HL-60 (cell line): ENCODE data around the gene NDRG4.

Source experiments
- DNase-seq, 2 experiments: peaks; one replicate each; pipeline ENCODE4 v3.0.0-alpha.2; 2010 to 2020; ENCODE audit warnings: low read depth in 1 of 2, low spot score in 1 of 2
- H3K27ac ChIP-seq: fragments of 250-450 bp; sonication (Bioruptor Pico); replicated peaks from 2 replicates; pipeline ENCODE4 v1.5.1; 2020; ENCODE audit warnings: mild to moderate bottlenecking, moderate library complexity
- H3K27me3 ChIP-seq: fragments of 250-450 bp; sonication (Bioruptor Pico); 2 replicates; pipeline ENCODE4 v1.5.1; 2021; ENCODE audit warnings: mild to moderate bottlenecking, moderate library complexity; ENCODE audit not compliant: insufficient read depth, poor library complexity, severe bottlenecking
- H3K4me3 ChIP-seq: replicated peaks from 2 replicates; pipeline ENCODE4 v1.5.1; 2011; ENCODE audit warnings: mild to moderate bottlenecking, control low read depth, low read length; ENCODE audit not compliant: insufficient read depth
- CTCF ChIP-seq: IDR thresholded peaks from one replicate; pipeline ENCODE4 v1.5.1; 2011; ENCODE audit warnings: low read length, control low read depth, inconsistent platforms; ENCODE audit not compliant: insufficient read depth
- GABPA ChIP-seq: IDR thresholded peaks from 2 replicates; pipeline ENCODE4 v1.6.1; 2012; ENCODE audit warnings: low read depth
- POLR2AphosphoS5 ChIP-seq: IDR thresholded peaks from 2 replicates; pipeline ENCODE4 v1.6.1; 2012; ENCODE audit warnings: low read depth
- SPI1 ChIP-seq: IDR thresholded peaks from 2 replicates; pipeline ENCODE4 v1.6.1; 2012; ENCODE audit warnings: low read depth, mild to moderate bottlenecking, borderline replicate concordance
- TF ChIP-seq, protein P1 (sequence below): IDR thresholded peaks from 2 replicates; pipeline ENCODE4 v1.6.1; 2012; ENCODE audit warnings: low read depth; ENCODE audit not compliant: insufficient replicate concordance

NDRG4 gene

GRCh38 chr16:58499092-58499511 lies 841 bp upstream of the NDRG4 start:
- Histone ChIP-seq H3K27me3 (peaks cover 36% of the 10 kb centered on the region), H3K27ac (no peak overlapping the region)
- DNase-seq = no peak

DNA sequence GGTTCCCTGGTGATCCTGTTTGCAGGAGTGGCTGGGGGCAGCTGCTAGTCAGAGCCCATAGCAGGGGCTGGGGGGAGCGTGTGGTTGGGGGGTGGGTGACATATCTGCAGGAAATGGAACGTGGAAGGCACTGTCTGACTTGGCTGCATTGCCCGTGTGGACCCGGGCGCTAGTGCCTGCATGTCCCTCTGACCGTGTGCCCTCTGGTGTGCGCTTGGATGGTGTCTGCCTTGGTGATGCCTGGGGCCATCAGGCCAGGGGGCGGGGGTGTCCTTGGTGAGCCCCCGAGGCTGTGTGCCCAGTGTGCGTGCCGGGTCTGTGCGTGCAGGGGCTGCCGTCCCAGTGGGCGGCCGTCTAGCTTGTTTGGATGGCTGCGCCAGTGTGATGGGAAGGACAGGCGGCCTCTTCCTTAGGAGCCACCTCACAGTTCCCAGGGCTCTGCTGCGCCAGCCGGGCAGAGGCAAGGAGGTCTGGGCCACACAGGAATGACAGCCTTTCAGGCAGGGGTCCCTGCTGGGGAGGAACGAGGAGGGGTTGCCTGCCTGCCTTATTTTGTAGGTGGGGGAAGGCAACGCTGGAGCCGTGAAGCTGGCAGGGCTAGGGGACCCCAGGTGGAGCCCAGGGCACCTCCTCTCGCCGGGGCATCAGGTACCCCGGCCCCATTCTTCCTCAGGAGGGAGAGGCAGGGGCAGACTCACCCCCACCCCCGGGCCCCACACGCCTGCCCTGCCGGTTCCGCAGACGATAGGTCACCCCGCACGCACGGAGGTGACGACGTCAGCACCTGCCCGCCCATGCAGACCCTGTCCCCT lies 693 bp downstream of the NDRG4 start:
- Histone ChIP-seq H3K27ac (no peak overlapping the region), H3K4me3 (no peak overlapping the region), H3K27me3 (peaks cover 36% of the 10 kb centered on the region)
- TF ChIP-seq CTCF (no peak), POLR2AphosphoS5 (no peak), SPI1 (no peak), GABPA (no peak)
- TF ChIP-seq, protein P1, sequence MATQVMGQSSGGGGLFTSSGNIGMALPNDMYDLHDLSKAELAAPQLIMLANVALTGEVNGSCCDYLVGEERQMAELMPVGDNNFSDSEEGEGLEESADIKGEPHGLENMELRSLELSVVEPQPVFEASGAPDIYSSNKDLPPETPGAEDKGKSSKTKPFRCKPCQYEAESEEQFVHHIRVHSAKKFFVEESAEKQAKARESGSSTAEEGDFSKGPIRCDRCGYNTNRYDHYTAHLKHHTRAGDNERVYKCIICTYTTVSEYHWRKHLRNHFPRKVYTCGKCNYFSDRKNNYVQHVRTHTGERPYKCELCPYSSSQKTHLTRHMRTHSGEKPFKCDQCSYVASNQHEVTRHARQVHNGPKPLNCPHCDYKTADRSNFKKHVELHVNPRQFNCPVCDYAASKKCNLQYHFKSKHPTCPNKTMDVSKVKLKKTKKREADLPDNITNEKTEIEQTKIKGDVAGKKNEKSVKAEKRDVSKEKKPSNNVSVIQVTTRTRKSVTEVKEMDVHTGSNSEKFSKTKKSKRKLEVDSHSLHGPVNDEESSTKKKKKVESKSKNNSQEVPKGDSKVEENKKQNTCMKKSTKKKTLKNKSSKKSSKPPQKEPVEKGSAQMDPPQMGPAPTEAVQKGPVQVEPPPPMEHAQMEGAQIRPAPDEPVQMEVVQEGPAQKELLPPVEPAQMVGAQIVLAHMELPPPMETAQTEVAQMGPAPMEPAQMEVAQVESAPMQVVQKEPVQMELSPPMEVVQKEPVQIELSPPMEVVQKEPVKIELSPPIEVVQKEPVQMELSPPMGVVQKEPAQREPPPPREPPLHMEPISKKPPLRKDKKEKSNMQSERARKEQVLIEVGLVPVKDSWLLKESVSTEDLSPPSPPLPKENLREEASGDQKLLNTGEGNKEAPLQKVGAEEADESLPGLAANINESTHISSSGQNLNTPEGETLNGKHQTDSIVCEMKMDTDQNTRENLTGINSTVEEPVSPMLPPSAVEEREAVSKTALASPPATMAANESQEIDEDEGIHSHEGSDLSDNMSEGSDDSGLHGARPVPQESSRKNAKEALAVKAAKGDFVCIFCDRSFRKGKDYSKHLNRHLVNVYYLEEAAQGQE = no peak
- DNase-seq = no peak

More at GRCh38 chr16:58499092-58499511, 841 bp upstream of the NDRG4 start:
- TF ChIP-seq GABPA = no peak
- TF ChIP-seq, protein P1 = no peak
- TF ChIP-seq CTCF = no peak
- no peak for TF ChIP-seq POLR2AphosphoS5
- TF ChIP-seq SPI1 = no peak
- no peak overlapping the region for H3K4me3 ChIP-seq

DNA sequence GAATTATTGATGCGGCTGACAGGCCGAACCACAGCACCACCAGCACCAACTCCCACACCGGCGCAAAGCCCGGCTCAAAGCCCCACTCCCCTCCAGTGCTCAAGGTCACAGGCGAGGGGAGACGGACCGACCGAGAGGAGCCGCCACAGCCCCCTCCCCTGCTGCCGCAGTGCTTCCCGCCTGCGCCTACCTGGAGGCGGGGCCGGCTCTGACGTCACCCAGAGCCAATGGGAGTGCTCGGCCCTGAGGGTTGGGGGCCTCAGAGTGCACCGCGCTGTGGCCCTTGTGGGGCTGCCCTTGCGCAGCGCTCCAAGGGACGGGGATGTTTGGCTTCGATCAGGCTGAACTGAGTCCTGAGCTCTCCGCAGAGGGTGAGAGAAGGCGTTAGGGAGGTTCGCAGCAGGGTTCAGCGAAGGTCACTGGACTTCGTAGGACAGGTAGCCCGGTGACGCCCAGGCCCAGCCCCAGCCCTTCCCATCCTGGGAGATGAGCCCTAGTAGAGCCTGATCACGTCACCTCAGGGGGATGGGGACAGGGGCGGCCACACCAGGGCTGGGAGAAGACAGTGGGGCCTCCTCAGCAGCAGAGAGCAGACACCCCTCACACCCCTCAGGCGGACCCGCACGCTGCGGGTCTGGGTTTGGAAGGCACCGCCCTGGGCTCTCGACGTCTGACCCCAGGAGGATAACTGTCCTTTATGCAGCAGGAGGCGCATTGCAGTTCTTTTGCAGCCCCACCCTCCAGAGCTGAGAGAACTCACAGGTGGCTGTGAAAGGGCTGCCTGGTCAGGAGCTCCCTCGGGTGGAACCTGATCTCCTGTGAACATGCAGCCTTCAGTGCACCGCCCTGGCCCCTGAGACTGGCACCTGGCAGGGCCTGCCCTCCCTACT lies 1.5 kb downstream of the NDRG4 start:
- H3K27me3 ChIP-seq = peaks cover 36% of the 10 kb centered on the region
- no peak for DNase-seq
- no peak overlapping the region for H3K27ac ChIP-seq
- no peak overlapping the region for H3K4me3 ChIP-seq
- TF ChIP-seq CTCF (no peak), GABPA (no peak), POLR2AphosphoS5 (no peak)
- TF ChIP-seq, protein P1 = no peak
